Sciatic nerve (tissue), 2 donors: ENCODE results near the gene STPG1. TPM values are rescaled to one million over a fixed set of nuclear protein-coding genes. Genes with fewer than 3 reads are reported as not detected.
A peak's percentile ranks its signal among the peaks of the same experiment; 100 is the strongest.

Experiments used
- ATAC-seq: fragments of 200-7000 bp; cut with Tn5 transposase; one replicate; pipeline ENCODE4 v1.9.1; 2020; ENCODE audit warnings: mild to moderate bottlenecking, moderate library complexity
- DNase-seq: peaks from one replicate; pipeline ENCODE4 v3.0.0-alpha.2; 2020; ENCODE audit warnings: low spot score
- intact Hi-C: fragments of 100-400 bp; cut with DNase I; formaldehyde crosslinking; loops from one replicate; pipeline ENCODE4 v1.14.2; 2022
- total RNA-seq: library from RNA; stranded (reverse); fragmentation: NEBNext Ultra II Directional; extraction: Animal tissue kit (Norgen Biotek cat#: 25700); gene quantifications from one replicate; pipeline ENCODE4 v1.2.1, GENCODE V29; 2021
- donor health status: DM: no; HTN: no; CAD: no.
- donor health status: DM: no; HTN: no; CAD: no.

Gene STPG1
- total RNA-seq, 1 donor from 2014 or later = 6.2 TPM

GRCh38 chr1:24329331-24329730, 84.3 kb downstream of the STPG1 start:
- DNase-seq (no peak), ATAC-seq (no peak)
- intact Hi-C loops = no loop called here

- intact Hi-C loops = no loop called here
Measured at GRCh38 chr1:24327891-24328290, 85.7 kb downstream of the STPG1 start.

GRCh38 chr1:24327486-24327885, 86.1 kb downstream of the STPG1 start:
- ATAC-seq (no peak), DNase-seq (no peak)
- intact Hi-C loops = no loop called here

More at GRCh38 chr1:24327891-24328290, 85.7 kb downstream of the STPG1 start:
- no peak for ATAC-seq
- DNase-seq = no peak

- DNase-seq (no peak), ATAC-seq (no peak)
- intact Hi-C loops = no loop called here
Measured at GRCh38 chr1:24325587-24326449, 87.8 kb downstream of the STPG1 start.

- no peak for DNase-seq
- no peak for ATAC-seq
- intact Hi-C loops = no loop called here
Measured at GRCh38 chr1:24324903-24325302, 88.7 kb downstream of the STPG1 start.

GRCh38 chr1:24323281-24323680, 90.3 kb downstream of the STPG1 start:
- DNase-seq (no peak), ATAC-seq (no peak)
- intact Hi-C loops = no loop called here

- DNase-seq (no peak), ATAC-seq (peak; percentile 60)
- intact Hi-C loops = no loop called here
Measured at GRCh38 chr1:24322470-24323177, 91.0 kb downstream of the STPG1 start.

GRCh38 chr1:24321697-24322469, 91.7 kb downstream of the STPG1 start:
- peak; percentile 71 for DNase-seq
- peak; percentile 70 for ATAC-seq
- intact Hi-C loops = no loop called here

GRCh38 chr1:24321126-24321525, 92.5 kb downstream of the STPG1 start:
- DNase-seq (no peak), ATAC-seq (no peak)
- intact Hi-C loops = no loop called here

- ATAC-seq = no peak
- intact Hi-C loops = no loop called here
Measured at GRCh38 chr1:24319962-24320361, 93.6 kb downstream of the STPG1 start.

GRCh38 chr1:24319312-24319863, 94.2 kb downstream of the STPG1 start, which contains the start of gene GRHL3:
TSS of gene GRHL3 (plus strand) at chr1:24319357. CDS start at chr1:24319552, 195 bp downstream.
- no peak for ATAC-seq
- intact Hi-C loops = no loop called here
- DNase-seq = no peak

More at GRCh38 chr1:24319962-24320361, 93.6 kb downstream of the STPG1 start:
- no peak for DNase-seq

- no peak for ATAC-seq
- intact Hi-C loops = no loop called here
- no peak for DNase-seq
Measured at GRCh38 chr1:24318615-24319311, 94.8 kb downstream of the STPG1 start.

- peak; percentile 40 for ATAC-seq
- intact Hi-C loops = no loop called here
Measured at GRCh38 chr1:24317956-24318614, 95.5 kb downstream of the STPG1 start.

GRCh38 chr1:24317081-24317480, 96.5 kb downstream of the STPG1 start:
- DNase-seq (no peak), ATAC-seq (no peak)
- intact Hi-C loops = no loop called here

More at GRCh38 chr1:24317956-24318614, 95.5 kb downstream of the STPG1 start:
- DNase-seq = no peak

- ATAC-seq (no peak), DNase-seq (no peak)
- intact Hi-C loops = no loop called here
Measured at GRCh38 chr1:24316645-24317044, 96.9 kb downstream of the STPG1 start.

- intact Hi-C loops = no loop called here
- ATAC-seq = no peak
- DNase-seq = no peak
Measured at GRCh38 chr1:24315391-24315790, 98.2 kb downstream of the STPG1 start.

- DNase-seq = no peak
- intact Hi-C loops = no loop called here
Measured at GRCh38 chr1:24311741-24312140, 101.8 kb downstream of the STPG1 start.

GRCh38 chr1:24311234-24311633, 102.3 kb downstream of the STPG1 start:
- intact Hi-C loops = no loop called here
- DNase-seq = no peak
- ATAC-seq = no peak

More at GRCh38 chr1:24311741-24312140, 101.8 kb downstream of the STPG1 start:
- ATAC-seq = peak; percentile 17
